Neutrophil (primary cell): ENCODE measurements around the gene ALPG.
"Not testable (repeated sequence)": the region's sequence is repeated elsewhere in the genome, so short reads cannot be mapped to it uniquely, and the experiment has no call there.

Experiments used
- H3K27ac ChIP-seq: fragments of 200-600 bp; sonication (generic); 2 replicates; pipeline ENCODE4 v1.5.1; 2016; ENCODE audit warnings: mild to moderate bottlenecking, moderate library complexity
- H3K27me3 ChIP-seq: fragments of 200-600 bp; sonication (generic); 2 replicates; pipeline ENCODE4 v1.6.0; 2016; ENCODE audit warnings: mild to moderate bottlenecking
- H3K36me3 ChIP-seq: fragments of 200-600 bp; sonication (generic); 2 replicates; pipeline ENCODE4 v1.5.1; 2017
- H3K4me1 ChIP-seq, 2 experiments: fragments of 200-600 bp in 1 of 2; sonication (generic) in 1 of 2; 1 replicate in 1 of 2; 2 replicates in 1 of 2; pipeline versions ENCODE4 v1.5.1 to v1.6.1; 2013 to 2016; ENCODE audit warnings: low read depth in 1 of 2, low read length in 1 of 2, mild to moderate bottlenecking in 1 of 2, moderate library complexity in 1 of 2; ENCODE audit not compliant: control insufficient read depth in 1 of 2, insufficient read depth in 1 of 2
- H3K4me3 ChIP-seq, 2 experiments: fragments of 200-600 bp in 1 of 2; sonication (generic) in 1 of 2; 1 replicate in 1 of 2; 2 replicates in 1 of 2; pipeline ENCODE4 v1.5.1; 2013 to 2016; ENCODE audit warnings: low read depth in 1 of 2, low read length in 1 of 2, mild to moderate bottlenecking in 1 of 2, moderate library complexity in 1 of 2
- H3K9me3 ChIP-seq: fragments of 200-600 bp; sonication (generic); 2 replicates; pipeline ENCODE4 v1.5.1; 2016
- CTCF ChIP-seq: fragments of 200-600 bp; sonication (generic); IDR thresholded peaks from 2 replicates; pipeline ENCODE4 v1.5.1; 2016; ENCODE audit warnings: antibody characterized with exemption

The ALPG gene

GRCh38 chr2:232369126-232369951, 37.3 kb upstream of the ALPG start:
- Histone ChIP-seq H3K27me3 (peaks cover 10% of the 10 kb centered on the region), H3K36me3 (no peaks in the 10 kb centered on the region), H3K9me3 (no peaks in the 10 kb centered on the region), H3K27ac (no peak overlapping the region), H3K4me3 (no peak overlapping the region), H3K4me1 (no peaks in the 10 kb centered on the region)
- TF ChIP-seq CTCF = no peak

GRCh38 chr2:232370007-232370406, 36.6 kb upstream of the ALPG start:
- not testable (repeated sequence) for H3K4me3 ChIP-seq, H3K4me1 ChIP-seq, H3K27ac ChIP-seq, H3K9me3 ChIP-seq, H3K36me3 ChIP-seq, H3K27me3 ChIP-seq

- H3K9me3 ChIP-seq = no peaks in the 10 kb centered on the region
- H3K4me1 ChIP-seq = no peaks in the 10 kb centered on the region
- TF ChIP-seq CTCF = no peak
- H3K27ac ChIP-seq = no peak overlapping the region
- no peaks in the 10 kb centered on the region for H3K36me3 ChIP-seq
- no peaks in the 10 kb centered on the region for H3K27me3 ChIP-seq
- no peak overlapping the region for H3K4me3 ChIP-seq
These were observed 34.1 kb upstream of the ALPG start for GRCh38 chr2:232372231-232373208.

GRCh38 chr2:232374356-232374755, 32.3 kb upstream of the ALPG start:
- Histone ChIP-seq H3K36me3 (no peaks in the 10 kb centered on the region), H3K27me3 (no peaks in the 10 kb centered on the region), H3K27ac (no peak overlapping the region)

GRCh38 chr2:232375164-232375563, 31.5 kb upstream of the ALPG start:
- no peak for TF ChIP-seq CTCF
- Histone ChIP-seq H3K27ac (no peak overlapping the region), H3K4me1 (no peaks in the 10 kb centered on the region), H3K4me3 (no peak overlapping the region), H3K9me3 (no peaks in the 10 kb centered on the region), H3K36me3 (no peaks in the 10 kb centered on the region), H3K27me3 (peaks cover 4% of the 10 kb centered on the region)

More at GRCh38 chr2:232374356-232374755, 32.3 kb upstream of the ALPG start:
- H3K4me1 ChIP-seq = no peaks in the 10 kb centered on the region
- no peaks in the 10 kb centered on the region for H3K9me3 ChIP-seq
- no peak overlapping the region for H3K4me3 ChIP-seq
- no peak for TF ChIP-seq CTCF
